Stomach (tissue), 4 donors: ENCODE data around the gene POLE2.

Experiments
- EP300 ChIP-seq: sonication (generic); formaldehyde crosslinking; IDR thresholded peaks from one replicate; pipeline ENCODE4 v1.6.1; 2017; ENCODE audit warnings: antibody characterized with exemption
- POLR2A ChIP-seq, 4 donors: fragments of 450-650 bp; IDR thresholded peaks; one replicate each; pipeline ENCODE4 v1.6.1; 2016; ENCODE audit warnings: antibody characterized with exemption in 4 of 4, control low read depth in 2 of 4, mild to moderate bottlenecking in 1 of 4, moderate library complexity in 1 of 4
- TF ChIP-seq, protein P1 (sequence below), 7 experiments: fragments of 450-650 bp in 4 of 7; fragments of 200-600 bp in 3 of 7; sonication (generic) in 3 of 7; IDR thresholded peaks; one replicate each; pipeline ENCODE4 v1.5.1; 2016 to 2019; ENCODE audit warnings: antibody characterized with exemption in 7 of 7, control low read depth in 2 of 7, mild to moderate bottlenecking in 1 of 7

DNA sequence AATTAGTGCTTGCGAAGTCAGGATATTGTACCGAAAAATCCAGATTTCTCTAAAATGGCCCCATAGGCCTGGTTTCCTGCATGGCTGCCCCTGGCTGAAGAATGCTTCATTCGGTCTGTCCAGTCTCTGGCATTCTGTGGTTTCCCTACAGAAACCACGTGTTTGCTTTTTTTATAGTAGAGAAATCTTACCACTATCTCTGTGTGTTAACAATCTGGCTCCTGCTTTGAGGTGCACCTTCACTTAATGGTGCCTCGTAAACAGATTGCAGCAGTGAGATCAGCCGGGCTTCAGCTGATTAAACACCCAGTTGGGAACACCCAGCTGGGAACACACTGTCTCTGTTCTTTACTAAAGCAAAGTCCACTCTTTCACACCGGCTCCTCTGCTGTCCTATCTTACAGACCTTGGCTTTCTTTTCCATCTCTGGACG is 46.3 kb downstream of the POLE2 start:
- TF ChIP-seq, protein P1, sequence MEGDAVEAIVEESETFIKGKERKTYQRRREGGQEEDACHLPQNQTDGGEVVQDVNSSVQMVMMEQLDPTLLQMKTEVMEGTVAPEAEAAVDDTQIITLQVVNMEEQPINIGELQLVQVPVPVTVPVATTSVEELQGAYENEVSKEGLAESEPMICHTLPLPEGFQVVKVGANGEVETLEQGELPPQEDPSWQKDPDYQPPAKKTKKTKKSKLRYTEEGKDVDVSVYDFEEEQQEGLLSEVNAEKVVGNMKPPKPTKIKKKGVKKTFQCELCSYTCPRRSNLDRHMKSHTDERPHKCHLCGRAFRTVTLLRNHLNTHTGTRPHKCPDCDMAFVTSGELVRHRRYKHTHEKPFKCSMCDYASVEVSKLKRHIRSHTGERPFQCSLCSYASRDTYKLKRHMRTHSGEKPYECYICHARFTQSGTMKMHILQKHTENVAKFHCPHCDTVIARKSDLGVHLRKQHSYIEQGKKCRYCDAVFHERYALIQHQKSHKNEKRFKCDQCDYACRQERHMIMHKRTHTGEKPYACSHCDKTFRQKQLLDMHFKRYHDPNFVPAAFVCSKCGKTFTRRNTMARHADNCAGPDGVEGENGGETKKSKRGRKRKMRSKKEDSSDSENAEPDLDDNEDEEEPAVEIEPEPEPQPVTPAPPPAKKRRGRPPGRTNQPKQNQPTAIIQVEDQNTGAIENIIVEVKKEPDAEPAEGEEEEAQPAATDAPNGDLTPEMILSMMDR (IDR thresholded peaks at IDR 0.05) = no peak
- TF ChIP-seq POLR2A (IDR thresholded peaks at IDR 0.05) (no peak), EP300 (no peak)
